Panc1 (cell line): ENCODE results near the gene NUF2. TPM values are rescaled to one million over a fixed set of nuclear protein-coding genes. Genes with fewer than 3 reads are reported as not detected.
"Not testable (repeated sequence)": the region's sequence is repeated elsewhere in the genome, so short reads cannot be mapped to it uniquely, and the experiment has no call there.

Source experiments
- ATAC-seq: fragments of 200-7000 bp; cut with Tn5 transposase; 2 replicates; pipeline ENCODE4 v1.9.1; 2020; ENCODE audit warnings: mild to moderate bottlenecking, moderate library complexity
- BruUV-seq: library from RNA; stranded (reverse); fragments of 400-500 nt; replicated peaks from 2 replicates; lab custom pipeline; 2021; lab: Mats Ljungman, UMichigan
- CTCF ChIA-PET: fragments of 300-600 bp; sonication (Branson Sonifier 250); formaldehyde crosslinking; loops from one replicate; lab custom pipeline; 2022; ENCODE audit warnings: antibody characterized with exemption; lab: Charles Lee
- POLR2A ChIA-PET: fragments of 300-600 bp; sonication (Branson Sonifier 250); formaldehyde crosslinking; loops from one replicate; lab custom pipeline; 2022; ENCODE audit warnings: antibody characterized with exemption; lab: Charles Lee
- DNase-seq: peaks from one replicate; pipeline ENCODE4 v3.0.0-alpha.2; 2010; ENCODE audit warnings: low read depth, low spot score
- H3K27ac ChIP-seq: 2 replicates; pipeline ENCODE4 v1.5.1; 2011; ENCODE audit warnings: mild to moderate bottlenecking, low read length, inconsistent platforms
- H3K27me3 ChIP-seq: fragments of 200-500 bp; sonication (Bioruptor generic); 2 replicates; pipeline ENCODE4 v1.6.0; 2014; ENCODE audit warnings: low read length, inconsistent platforms; ENCODE audit not compliant: control insufficient read depth, insufficient read depth
- H3K36me3 ChIP-seq: fragments of 200-500 bp; sonication (Bioruptor generic); 2 replicates; pipeline ENCODE4 v1.5.1; 2014; ENCODE audit warnings: inconsistent platforms, mild to moderate bottlenecking, low read length, moderate library complexity; ENCODE audit not compliant: control insufficient read depth, insufficient read depth
- H3K4me1 ChIP-seq: 2 replicates; pipeline ENCODE4 v1.5.1; 2011; ENCODE audit warnings: inconsistent platforms, mild to moderate bottlenecking, low read length, moderate library complexity; ENCODE audit not compliant: control insufficient read depth, insufficient read depth
- H3K4me3 ChIP-seq, 2 experiments: 2 replicates each; pipeline ENCODE4 v1.5.1; 2011 to 2012; ENCODE audit warnings: low read depth in 2 of 2, low read length in 2 of 2, mild to moderate bottlenecking in 2 of 2, inconsistent platforms in 1 of 2, moderate library complexity in 1 of 2
- H3K9me3 ChIP-seq: fragments of 200-500 bp; sonication (Bioruptor generic); 2 replicates; pipeline ENCODE4 v1.5.1; 2014; ENCODE audit warnings: low read depth, mild to moderate bottlenecking, inconsistent platforms, low read length, moderate library complexity; ENCODE audit not compliant: control insufficient read depth, insufficient read depth
- POLR2AphosphoS5 ChIP-seq: IDR thresholded peaks from 2 replicates; pipeline ENCODE4 v1.6.1; 2012; ENCODE audit warnings: mild to moderate bottlenecking, low read depth, low read length, moderate library complexity
- SIN3A ChIP-seq: IDR thresholded peaks from 2 replicates; pipeline ENCODE4 v1.6.1; 2012; ENCODE audit warnings: low read depth, mild to moderate bottlenecking, low read length, moderate library complexity, borderline replicate concordance; ENCODE audit not compliant: insufficient read depth
- TCF7L2 ChIP-seq: IDR thresholded peaks from 2 replicates; pipeline ENCODE4 v1.6.1; 2011; ENCODE audit warnings: mild to moderate bottlenecking, low read depth, low read length, inconsistent platforms
- in situ Hi-C: cut with HindIII; loops from 2 replicates; pipeline ENCODE4 v1.10.0; 2016; ENCODE audit warnings: low sequenced_read_pairs, low pct_unique_long_range_greater_than_20kb
- intact Hi-C: fragments of 100-400 bp; cut with micrococcal nuclease; formaldehyde crosslinking; loops from one replicate; pipeline ENCODE4 v1.10.0; 2022; ENCODE audit not compliant: unreplicated experiment
- total RNA-seq: library from RNA; stranded (reverse); gene quantifications from one replicate; pipeline ENCODE4 v1.2.1, GENCODE V29; 2021; ENCODE audit not compliant: unreplicated experiment
- TF ChIP-seq, protein P1 (sequence below): fragments of 450-650 bp; IDR thresholded peaks from 2 replicates; pipeline ENCODE4 v1.5.1; 2017; ENCODE audit warnings: mild to moderate bottlenecking
- TF ChIP-seq, protein P2 (sequence below), 2 experiments: IDR thresholded peaks; 2 replicates each; pipeline ENCODE4 v1.6.1; 2011 to 2012; ENCODE audit warnings: low read depth in 2 of 2, control low read depth in 1 of 2, low read length in 1 of 2, mild to moderate bottlenecking in 1 of 2, moderate library complexity in 1 of 2; ENCODE audit not compliant: insufficient read depth in 1 of 2

NUF2 gene
- total RNA-seq, 1 experiment from 2014 or later = 26.1 TPM

DNA sequence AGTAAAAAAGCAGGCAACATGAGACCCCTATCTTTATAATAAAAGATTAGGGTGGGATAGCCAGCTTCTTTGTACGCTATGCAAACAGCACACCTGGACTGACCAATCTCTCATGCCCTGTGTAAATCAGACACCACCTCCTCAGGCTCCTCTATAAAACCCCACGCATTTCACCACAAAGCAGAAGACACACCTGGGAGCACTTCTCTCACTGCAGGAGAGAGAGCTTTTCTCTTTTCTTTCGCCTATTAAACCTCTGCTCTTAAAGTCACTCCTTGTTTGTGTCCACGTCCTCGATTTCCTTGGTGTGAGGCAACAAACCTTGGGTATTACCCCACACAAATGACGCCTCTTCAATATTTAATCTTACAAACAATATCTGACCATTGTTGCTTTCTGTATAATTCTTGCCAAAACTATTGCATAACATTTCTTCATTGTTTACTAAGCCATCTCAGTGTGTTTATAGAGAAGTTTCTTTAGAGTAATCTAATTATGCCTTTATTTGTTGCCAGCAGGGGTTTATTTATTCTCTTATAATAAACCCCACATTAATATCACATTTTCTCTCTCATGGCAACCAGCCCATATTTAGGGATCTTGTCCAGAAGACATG, 31.6 kb upstream of the NUF2 start:
- no TSS peak for BruUV-seq
- POLR2A ChIA-PET = no interaction called here
- no peak for ATAC-seq

DNA sequence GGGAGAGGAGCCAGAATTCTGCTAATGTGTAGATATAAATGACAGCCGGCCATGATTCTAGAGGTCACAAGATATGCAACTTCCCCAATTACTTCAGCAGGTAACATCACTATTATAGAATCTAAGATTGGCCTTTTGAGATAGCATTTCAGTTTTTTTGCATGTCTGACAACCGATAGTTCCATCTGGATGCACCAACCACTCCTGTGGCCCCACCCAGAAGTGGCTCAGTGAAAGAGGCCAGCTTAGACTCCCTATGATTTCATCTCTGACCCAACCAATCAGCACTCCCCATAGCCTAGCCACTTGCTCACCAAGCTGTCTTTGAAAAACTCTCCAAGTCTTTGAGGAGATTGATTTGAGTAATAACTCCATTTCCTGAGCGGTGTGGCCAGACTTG, 30.3 kb upstream of the NUF2 start:
- Histone ChIP-seq H3K9me3 (no peaks in the 10 kb centered on the region), H3K36me3 (no peaks in the 10 kb centered on the region), H3K27ac (no peak overlapping the region), H3K4me1 (no peaks in the 10 kb centered on the region), H3K27me3 (no peaks in the 10 kb centered on the region), H3K4me3 (no peak overlapping the region)
- ATAC-seq = no peak
- DNase-seq = no peak
- CTCF ChIA-PET = no interaction called here
- no TSS peak for BruUV-seq
- POLR2A ChIA-PET = no interaction called here
- TF ChIP-seq, protein P1, sequence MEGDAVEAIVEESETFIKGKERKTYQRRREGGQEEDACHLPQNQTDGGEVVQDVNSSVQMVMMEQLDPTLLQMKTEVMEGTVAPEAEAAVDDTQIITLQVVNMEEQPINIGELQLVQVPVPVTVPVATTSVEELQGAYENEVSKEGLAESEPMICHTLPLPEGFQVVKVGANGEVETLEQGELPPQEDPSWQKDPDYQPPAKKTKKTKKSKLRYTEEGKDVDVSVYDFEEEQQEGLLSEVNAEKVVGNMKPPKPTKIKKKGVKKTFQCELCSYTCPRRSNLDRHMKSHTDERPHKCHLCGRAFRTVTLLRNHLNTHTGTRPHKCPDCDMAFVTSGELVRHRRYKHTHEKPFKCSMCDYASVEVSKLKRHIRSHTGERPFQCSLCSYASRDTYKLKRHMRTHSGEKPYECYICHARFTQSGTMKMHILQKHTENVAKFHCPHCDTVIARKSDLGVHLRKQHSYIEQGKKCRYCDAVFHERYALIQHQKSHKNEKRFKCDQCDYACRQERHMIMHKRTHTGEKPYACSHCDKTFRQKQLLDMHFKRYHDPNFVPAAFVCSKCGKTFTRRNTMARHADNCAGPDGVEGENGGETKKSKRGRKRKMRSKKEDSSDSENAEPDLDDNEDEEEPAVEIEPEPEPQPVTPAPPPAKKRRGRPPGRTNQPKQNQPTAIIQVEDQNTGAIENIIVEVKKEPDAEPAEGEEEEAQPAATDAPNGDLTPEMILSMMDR = no peak
- no peak for TF ChIP-seq POLR2AphosphoS5
- TF ChIP-seq TCF7L2 = no peak
- TF ChIP-seq, protein P2, sequence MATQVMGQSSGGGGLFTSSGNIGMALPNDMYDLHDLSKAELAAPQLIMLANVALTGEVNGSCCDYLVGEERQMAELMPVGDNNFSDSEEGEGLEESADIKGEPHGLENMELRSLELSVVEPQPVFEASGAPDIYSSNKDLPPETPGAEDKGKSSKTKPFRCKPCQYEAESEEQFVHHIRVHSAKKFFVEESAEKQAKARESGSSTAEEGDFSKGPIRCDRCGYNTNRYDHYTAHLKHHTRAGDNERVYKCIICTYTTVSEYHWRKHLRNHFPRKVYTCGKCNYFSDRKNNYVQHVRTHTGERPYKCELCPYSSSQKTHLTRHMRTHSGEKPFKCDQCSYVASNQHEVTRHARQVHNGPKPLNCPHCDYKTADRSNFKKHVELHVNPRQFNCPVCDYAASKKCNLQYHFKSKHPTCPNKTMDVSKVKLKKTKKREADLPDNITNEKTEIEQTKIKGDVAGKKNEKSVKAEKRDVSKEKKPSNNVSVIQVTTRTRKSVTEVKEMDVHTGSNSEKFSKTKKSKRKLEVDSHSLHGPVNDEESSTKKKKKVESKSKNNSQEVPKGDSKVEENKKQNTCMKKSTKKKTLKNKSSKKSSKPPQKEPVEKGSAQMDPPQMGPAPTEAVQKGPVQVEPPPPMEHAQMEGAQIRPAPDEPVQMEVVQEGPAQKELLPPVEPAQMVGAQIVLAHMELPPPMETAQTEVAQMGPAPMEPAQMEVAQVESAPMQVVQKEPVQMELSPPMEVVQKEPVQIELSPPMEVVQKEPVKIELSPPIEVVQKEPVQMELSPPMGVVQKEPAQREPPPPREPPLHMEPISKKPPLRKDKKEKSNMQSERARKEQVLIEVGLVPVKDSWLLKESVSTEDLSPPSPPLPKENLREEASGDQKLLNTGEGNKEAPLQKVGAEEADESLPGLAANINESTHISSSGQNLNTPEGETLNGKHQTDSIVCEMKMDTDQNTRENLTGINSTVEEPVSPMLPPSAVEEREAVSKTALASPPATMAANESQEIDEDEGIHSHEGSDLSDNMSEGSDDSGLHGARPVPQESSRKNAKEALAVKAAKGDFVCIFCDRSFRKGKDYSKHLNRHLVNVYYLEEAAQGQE (IDR thresholded peaks at IDR 0.05; ENCODE audit: insufficient read depth in 1 of 2, low read depth in 2 of 2, low read length in 1 of 2) = no peak
- no peak for TF ChIP-seq SIN3A
- in situ Hi-C loops (no loop called here), intact Hi-C loops (no loop called here)

More for the DNA sequence above, 31.6 kb upstream of the NUF2 start:
- no peaks in the 10 kb centered on the region for H3K9me3 ChIP-seq
- H3K36me3 ChIP-seq = no peaks in the 10 kb centered on the region
- in situ Hi-C loops = no loop called here
- H3K4me3 ChIP-seq = no peak overlapping the region
- DNase-seq = no peak
- intact Hi-C loops = no loop called here
- no peak overlapping the region for H3K27ac ChIP-seq
- no peak for TF ChIP-seq TCF7L2
- TF ChIP-seq, protein P2 (IDR thresholded peaks at IDR 0.05; ENCODE audit: insufficient read depth in 1 of 2, low read depth in 2 of 2, low read length in 1 of 2) = no peak
- TF ChIP-seq, protein P1 = no peak
- no peak for TF ChIP-seq SIN3A
- TF ChIP-seq POLR2AphosphoS5 = no peak
- CTCF ChIA-PET = no interaction called here
- H3K4me1 ChIP-seq = no peaks in the 10 kb centered on the region
- H3K27me3 ChIP-seq = no peaks in the 10 kb centered on the region

DNA sequence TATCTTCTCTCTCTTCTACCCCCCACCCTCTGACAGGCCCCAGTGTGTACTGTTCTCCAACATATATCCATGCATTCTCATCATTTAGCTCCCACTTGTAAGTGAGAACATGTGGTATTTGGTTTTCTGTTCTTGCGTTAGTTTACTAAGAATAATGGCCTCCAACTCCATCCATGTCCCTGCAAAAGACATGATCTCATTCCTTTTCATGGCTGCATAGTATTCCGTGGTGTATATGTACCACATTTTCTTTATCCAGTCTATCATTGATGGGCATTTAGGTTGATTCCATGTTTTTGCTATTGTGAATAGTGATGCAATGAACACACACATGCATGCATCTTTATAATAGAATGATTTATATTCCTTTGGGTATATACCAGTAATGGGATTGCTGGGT, 29.6 kb upstream of the NUF2 start:
- DNase-seq, H3K27ac ChIP-seq, H3K36me3 ChIP-seq, H3K27me3 ChIP-seq, intact Hi-C loops, H3K4me1 ChIP-seq, CTCF ChIA-PET, BruUV-seq, in situ Hi-C loops, H3K9me3 ChIP-seq, H3K4me3 ChIP-seq, POLR2A ChIA-PET, ATAC-seq: not testable (repeated sequence)
